ENCODE measurements around the gene ADH7.
"Not testable (repeated sequence)": the region's sequence is repeated elsewhere in the genome, so short reads cannot be mapped to it uniquely, and the experiment has no call there.

DNA sequence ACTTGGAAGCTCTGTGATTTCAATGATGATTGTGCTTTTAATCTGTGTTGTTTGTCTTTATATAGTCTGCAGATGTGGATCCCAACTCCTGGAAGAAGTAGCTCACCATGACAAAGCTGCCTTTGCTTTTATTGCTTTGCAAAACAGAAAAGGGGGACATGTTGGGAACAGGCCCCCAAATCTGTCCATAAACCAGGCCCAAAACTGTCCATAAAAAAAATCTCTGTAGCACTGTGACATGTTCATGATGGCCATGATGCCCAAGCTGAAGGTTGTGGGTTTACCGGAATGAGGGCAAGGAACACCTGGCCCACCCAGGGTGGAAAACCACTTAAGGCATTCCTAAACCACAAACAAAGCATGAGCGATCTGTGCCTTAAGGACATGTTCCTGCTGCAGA lies 62.7 kb downstream of the ADH7 start:
- TF ChIP-seq, protein P1, sequence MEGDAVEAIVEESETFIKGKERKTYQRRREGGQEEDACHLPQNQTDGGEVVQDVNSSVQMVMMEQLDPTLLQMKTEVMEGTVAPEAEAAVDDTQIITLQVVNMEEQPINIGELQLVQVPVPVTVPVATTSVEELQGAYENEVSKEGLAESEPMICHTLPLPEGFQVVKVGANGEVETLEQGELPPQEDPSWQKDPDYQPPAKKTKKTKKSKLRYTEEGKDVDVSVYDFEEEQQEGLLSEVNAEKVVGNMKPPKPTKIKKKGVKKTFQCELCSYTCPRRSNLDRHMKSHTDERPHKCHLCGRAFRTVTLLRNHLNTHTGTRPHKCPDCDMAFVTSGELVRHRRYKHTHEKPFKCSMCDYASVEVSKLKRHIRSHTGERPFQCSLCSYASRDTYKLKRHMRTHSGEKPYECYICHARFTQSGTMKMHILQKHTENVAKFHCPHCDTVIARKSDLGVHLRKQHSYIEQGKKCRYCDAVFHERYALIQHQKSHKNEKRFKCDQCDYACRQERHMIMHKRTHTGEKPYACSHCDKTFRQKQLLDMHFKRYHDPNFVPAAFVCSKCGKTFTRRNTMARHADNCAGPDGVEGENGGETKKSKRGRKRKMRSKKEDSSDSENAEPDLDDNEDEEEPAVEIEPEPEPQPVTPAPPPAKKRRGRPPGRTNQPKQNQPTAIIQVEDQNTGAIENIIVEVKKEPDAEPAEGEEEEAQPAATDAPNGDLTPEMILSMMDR (conservative IDR thresholded peaks at IDR 0.05 in 1 of 2, IDR thresholded peaks at IDR 0.05 in 1 of 2; ENCODE audit: extremely low read depth in 1 of 2, insufficient read depth in 1 of 2, low read depth in 1 of 2, low read length in 2 of 2): not testable (repeated sequence)
- TF ChIP-seq EZH2 (IDR thresholded peaks at IDR 0.05; ENCODE audit: borderline replicate concordance, low read length): not testable (repeated sequence)

All from mammary epithelial cell (primary cell).